ENCODE data around the gene ZNF275. TPM values are rescaled to one million over a fixed set of nuclear protein-coding genes. Genes with fewer than 3 reads are reported as not detected.

Gene ZNF275
- total and polyA plus RNA-seq, 10 of the 15 experiments (the other 5 are each of a cell fraction or from before 2014, with no cell fraction given) = 1.3 to 17.4 (median 6.2) TPM

DNA sequence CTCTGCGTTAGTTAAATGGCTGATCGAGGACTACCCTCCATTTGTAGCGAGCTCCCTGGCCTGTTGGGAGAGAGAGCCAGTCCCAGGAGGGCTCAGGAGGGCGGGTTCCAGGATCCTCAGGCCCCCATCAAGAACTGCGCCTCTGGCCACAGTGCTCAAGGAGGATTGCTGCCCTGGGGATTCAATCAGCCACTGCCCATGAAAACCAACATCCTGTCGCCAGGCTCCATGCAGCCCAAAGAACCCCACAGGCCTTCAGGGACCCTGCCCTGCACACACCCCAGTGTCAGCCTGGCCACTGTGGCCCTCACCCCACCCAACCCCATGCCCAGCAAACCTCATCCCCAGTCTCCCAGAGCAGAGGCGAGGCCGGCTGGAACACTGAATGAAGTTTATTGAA, 16.6 kb upstream of the ZNF275 start (continued):
- TF ChIP-seq, protein P1, sequence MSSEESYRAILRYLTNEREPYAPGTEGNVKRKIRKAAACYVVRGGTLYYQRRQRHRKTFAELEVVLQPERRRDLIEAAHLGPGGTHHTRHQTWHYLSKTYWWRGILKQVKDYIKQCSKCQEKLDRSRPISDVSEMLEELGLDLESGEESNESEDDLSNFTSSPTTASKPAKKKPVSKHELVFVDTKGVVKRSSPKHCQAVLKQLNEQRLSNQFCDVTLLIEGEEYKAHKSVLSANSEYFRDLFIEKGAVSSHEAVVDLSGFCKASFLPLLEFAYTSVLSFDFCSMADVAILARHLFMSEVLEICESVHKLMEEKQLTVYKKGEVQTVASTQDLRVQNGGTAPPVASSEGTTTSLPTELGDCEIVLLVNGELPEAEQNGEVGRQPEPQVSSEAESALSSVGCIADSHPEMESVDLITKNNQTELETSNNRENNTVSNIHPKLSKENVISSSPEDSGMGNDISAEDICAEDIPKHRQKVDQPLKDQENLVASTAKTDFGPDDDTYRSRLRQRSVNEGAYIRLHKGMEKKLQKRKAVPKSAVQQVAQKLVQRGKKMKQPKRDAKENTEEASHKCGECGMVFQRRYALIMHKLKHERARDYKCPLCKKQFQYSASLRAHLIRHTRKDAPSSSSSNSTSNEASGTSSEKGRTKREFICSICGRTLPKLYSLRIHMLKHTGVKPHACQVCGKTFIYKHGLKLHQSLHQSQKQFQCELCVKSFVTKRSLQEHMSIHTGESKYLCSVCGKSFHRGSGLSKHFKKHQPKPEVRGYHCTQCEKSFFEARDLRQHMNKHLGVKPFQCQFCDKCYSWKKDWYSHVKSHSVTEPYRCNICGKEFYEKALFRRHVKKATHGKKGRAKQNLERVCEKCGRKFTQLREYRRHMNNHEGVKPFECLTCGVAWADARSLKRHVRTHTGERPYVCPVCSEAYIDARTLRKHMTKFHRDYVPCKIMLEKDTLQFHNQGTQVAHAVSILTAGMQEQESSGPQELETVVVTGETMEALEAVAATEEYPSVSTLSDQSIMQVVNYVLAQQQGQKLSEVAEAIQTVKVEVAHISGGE (CRISPR knock-in tag; IDR thresholded peaks at IDR 0.05) = no peak
- TF ChIP-seq, protein P2, sequence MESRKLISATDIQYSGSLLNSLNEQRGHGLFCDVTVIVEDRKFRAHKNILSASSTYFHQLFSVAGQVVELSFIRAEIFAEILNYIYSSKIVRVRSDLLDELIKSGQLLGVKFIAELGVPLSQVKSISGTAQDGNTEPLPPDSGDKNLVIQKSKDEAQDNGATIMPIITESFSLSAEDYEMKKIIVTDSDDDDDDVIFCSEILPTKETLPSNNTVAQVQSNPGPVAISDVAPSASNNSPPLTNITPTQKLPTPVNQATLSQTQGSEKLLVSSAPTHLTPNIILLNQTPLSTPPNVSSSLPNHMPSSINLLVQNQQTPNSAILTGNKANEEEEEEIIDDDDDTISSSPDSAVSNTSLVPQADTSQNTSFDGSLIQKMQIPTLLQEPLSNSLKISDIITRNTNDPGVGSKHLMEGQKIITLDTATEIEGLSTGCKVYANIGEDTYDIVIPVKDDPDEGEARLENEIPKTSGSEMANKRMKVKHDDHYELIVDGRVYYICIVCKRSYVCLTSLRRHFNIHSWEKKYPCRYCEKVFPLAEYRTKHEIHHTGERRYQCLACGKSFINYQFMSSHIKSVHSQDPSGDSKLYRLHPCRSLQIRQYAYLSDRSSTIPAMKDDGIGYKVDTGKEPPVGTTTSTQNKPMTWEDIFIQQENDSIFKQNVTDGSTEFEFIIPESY (IDR thresholded peaks at IDR 0.05) = no peak
- TF ChIP-seq IKZF1 (conservative IDR thresholded peaks at IDR 0.05) = no peak

DNA sequence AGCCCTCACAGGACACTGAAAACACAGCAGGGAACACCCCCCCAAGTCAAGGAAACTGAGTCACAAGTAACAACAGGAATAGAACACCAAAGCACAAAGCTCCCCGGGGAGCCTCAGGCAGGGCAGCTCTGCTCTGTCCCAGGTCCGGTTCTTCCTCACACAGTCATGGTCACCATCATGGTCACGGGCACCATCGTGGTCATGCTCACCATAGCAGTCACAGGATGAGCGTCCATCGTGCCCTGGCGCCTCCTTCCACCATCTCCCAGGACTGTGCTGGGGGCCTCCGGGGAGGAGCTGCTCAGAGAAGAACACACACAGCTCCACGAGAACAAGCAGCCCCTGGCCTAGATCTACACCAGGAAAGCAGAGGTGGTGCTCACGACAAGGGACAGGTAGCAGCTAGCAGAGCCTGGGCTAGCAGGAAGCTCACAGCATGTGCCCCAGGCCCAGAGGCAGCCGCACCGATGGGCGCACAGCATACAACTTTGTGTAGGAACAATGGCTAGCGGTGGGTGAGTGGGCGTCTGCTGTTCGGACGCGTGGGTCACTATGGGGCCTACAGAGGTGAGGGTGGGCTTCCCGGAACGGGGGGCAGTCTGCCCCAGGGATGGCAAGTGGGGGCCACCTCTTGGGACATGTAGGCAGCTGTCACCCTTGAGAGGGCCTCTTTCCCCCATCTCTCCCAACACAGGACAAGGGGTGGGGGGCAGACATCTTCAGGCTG, 15.8 kb upstream of the ZNF275 start:
- H3K9me3 ChIP-seq (replicated peaks; ENCODE audit: control insufficient read depth, insufficient read depth, low read length) = no peaks in the 10 kb centered on the region
- FAIRE-seq (no peak), DNase-seq (ENCODE audit: low read depth, low spot score) (no peak), ATAC-seq (no peak)
- no peak overlapping the region for H3K4me3 ChIP-seq
- H2AFZ ChIP-seq (ENCODE audit: control insufficient read depth, low read depth, low read length) = no peak overlapping the region
- H3K4me2 ChIP-seq (ENCODE audit: control insufficient read depth, insufficient read depth) = no peak overlapping the region
- H3K36me3 ChIP-seq (ENCODE audit: control insufficient read depth in 2 of 2, insufficient read depth in 2 of 2, low read length in 1 of 2) = no peaks in the 10 kb centered on the region
- ChIA-PET POLR2A (no interaction called here), SMC1A (ENCODE audit: uncharacterized antibody, unreplicated experiment) (no interaction called here), RAD21 (ENCODE audit: unreplicated experiment) (no interaction called here), CTCF (no interaction called here)
- no peaks in the 10 kb centered on the region for H4K20me1 ChIP-seq (ENCODE audit: control insufficient read depth, insufficient read depth)
- H3K4me1 ChIP-seq (ENCODE audit: control insufficient read depth, insufficient read depth, low read length) = no peaks in the 10 kb centered on the region
- H3K9ac ChIP-seq (ENCODE audit: control insufficient read depth, insufficient read depth, low read length) = no peak overlapping the region
- no peaks in the 10 kb centered on the region for H3K27me3 ChIP-seq (replicated peaks in 1 of 2; ENCODE audit: control insufficient read depth in 2 of 2, insufficient read depth in 2 of 2, low read length in 1 of 2)
- no peak overlapping the region for H3K27ac ChIP-seq (ENCODE audit: control insufficient read depth, insufficient read depth)
- intact Hi-C loops (cut with micrococcal nuclease; ENCODE audit: unreplicated experiment) = loop anchor here (5.0 kb wide), 1 partner anchor 256 kb away; no protein-coding TSS in a partner anchor
- no peaks in the 10 kb centered on the region for H3K79me2 ChIP-seq (ENCODE audit: control insufficient read depth, insufficient read depth, low read length)
- BruUV-seq (replicated peaks) = no TSS peak
- WGBS (ENCODE audit: insufficient coverage, insufficient replicate concordance, low lambda C conversion rate, missing lambda C conversion rate) = 40% methylated on average over 19 of the region's 20 CpGs
- in situ Hi-C loops (cut with MboI) = loop anchor here (25.0 kb wide), 1 partner anchor 156 kb away; no protein-coding TSS in a partner anchor
- TF ChIP-seq KAT2A (conservative IDR thresholded peaks at IDR 0.05; ENCODE audit: control insufficient read depth, low read depth, low read length) (no peak), NFYA (IDR thresholded peaks at IDR 0.05; ENCODE audit: borderline replicate concordance, low read depth, low read length) (no peak), POLR2AphosphoS5 (IDR thresholded peaks at IDR 0.05; ENCODE audit: low read length) (no peak), IKZF2 (IDR thresholded peaks at IDR 0.05) (no peak), ATF7 (IDR thresholded peaks at IDR 0.05; ENCODE audit: low read depth) (no peak), CREM (IDR thresholded peaks at IDR 0.05; ENCODE audit: low read depth) (no peak)
- TF ChIP-seq, protein P2 (IDR thresholded peaks at IDR 0.05) = no peak
- TF ChIP-seq, protein P3, sequence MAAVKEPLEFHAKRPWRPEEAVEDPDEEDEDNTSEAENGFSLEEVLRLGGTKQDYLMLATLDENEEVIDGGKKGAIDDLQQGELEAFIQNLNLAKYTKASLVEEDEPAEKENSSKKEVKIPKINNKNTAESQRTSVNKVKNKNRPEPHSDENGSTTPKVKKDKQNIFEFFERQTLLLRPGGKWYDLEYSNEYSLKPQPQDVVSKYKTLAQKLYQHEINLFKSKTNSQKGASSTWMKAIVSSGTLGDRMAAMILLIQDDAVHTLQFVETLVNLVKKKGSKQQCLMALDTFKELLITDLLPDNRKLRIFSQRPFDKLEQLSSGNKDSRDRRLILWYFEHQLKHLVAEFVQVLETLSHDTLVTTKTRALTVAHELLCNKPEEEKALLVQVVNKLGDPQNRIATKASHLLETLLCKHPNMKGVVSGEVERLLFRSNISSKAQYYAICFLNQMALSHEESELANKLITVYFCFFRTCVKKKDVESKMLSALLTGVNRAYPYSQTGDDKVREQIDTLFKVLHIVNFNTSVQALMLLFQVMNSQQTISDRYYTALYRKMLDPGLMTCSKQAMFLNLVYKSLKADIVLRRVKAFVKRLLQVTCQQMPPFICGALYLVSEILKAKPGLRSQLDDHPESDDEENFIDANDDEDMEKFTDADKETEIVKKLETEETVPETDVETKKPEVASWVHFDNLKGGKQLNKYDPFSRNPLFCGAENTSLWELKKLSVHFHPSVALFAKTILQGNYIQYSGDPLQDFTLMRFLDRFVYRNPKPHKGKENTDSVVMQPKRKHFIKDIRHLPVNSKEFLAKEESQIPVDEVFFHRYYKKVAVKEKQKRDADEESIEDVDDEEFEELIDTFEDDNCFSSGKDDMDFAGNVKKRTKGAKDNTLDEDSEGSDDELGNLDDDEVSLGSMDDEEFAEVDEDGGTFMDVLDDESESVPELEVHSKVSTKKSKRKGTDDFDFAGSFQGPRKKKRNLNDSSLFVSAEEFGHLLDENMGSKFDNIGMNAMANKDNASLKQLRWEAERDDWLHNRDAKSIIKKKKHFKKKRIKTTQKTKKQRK (IDR thresholded peaks at IDR 0.05; ENCODE audit: low read depth, low read length) = no peak
